Loucy (cell line): ENCODE results near the gene G6PD.

Source experiments
- EZH2phosphoT487 ChIP-seq: fragments of 200-600 bp; IDR thresholded peaks from 2 replicates; pipeline ENCODE4 v1.6.1; 2018; ENCODE audit warnings: antibody characterized with exemption, mild to moderate bottlenecking, moderate library complexity, borderline replicate concordance
- TF ChIP-seq, protein P1 (sequence below): fragments of 200-600 bp; sonication (generic); conservative IDR thresholded peaks from 2 replicates; pipeline ENCODE4 v1.5.1; 2014; ENCODE audit warnings: mild to moderate bottlenecking, antibody characterized with exemption, low read length

DNA sequence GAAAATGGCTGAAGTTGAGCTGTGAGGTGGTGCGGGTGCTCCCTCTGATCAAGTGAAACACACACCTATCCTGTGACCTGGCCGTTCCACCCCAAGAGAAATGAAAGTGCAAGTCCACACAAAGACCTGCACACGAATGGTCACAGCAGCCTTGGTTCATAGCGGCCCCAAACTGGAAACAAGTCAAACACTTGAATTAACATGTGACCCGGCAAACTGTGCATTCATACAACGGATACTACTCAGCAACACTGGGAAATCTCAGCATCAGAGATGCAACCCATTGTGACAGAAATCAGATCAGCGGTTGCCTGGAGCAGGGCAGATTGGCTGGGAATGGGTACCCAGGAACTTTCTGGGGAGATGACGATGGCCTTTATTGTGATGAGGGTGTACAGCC is 7.6 kb downstream of the G6PD start:
- TF ChIP-seq, protein P1, sequence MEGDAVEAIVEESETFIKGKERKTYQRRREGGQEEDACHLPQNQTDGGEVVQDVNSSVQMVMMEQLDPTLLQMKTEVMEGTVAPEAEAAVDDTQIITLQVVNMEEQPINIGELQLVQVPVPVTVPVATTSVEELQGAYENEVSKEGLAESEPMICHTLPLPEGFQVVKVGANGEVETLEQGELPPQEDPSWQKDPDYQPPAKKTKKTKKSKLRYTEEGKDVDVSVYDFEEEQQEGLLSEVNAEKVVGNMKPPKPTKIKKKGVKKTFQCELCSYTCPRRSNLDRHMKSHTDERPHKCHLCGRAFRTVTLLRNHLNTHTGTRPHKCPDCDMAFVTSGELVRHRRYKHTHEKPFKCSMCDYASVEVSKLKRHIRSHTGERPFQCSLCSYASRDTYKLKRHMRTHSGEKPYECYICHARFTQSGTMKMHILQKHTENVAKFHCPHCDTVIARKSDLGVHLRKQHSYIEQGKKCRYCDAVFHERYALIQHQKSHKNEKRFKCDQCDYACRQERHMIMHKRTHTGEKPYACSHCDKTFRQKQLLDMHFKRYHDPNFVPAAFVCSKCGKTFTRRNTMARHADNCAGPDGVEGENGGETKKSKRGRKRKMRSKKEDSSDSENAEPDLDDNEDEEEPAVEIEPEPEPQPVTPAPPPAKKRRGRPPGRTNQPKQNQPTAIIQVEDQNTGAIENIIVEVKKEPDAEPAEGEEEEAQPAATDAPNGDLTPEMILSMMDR: no peak
- no peak for TF ChIP-seq EZH2phosphoT487
